ENCODE results near the gene CCNY. TPM values are rescaled to one million over a fixed set of nuclear protein-coding genes. Genes with fewer than 3 reads are reported as not detected.

Gene CCNY
- total RNA-seq, 1 experiment from 2014 or later = 53.3 TPM

- TF ChIP-seq GTF2I (CRISPR knock-in tag; conservative IDR thresholded peaks at IDR 0.05) (no peak), ZBTB21 (CRISPR knock-in tag; IDR thresholded peaks at IDR 0.05; ENCODE audit: borderline replicate concordance) (no peak), JAZF1 (CRISPR knock-in tag; IDR thresholded peaks at IDR 0.05) (no peak), IRF2 (CRISPR knock-in tag; IDR thresholded peaks at IDR 0.05; ENCODE audit: borderline replicate concordance, low read depth) (no peak), ZNF219 (CRISPR knock-in tag; IDR thresholded peaks at IDR 0.05; ENCODE audit: borderline replicate concordance) (no peak)
- Mint-ChIP-seq H3K9me3 (no peaks in the 10 kb centered on the region), H3K27ac (peak overlapping the region; percentile 69), H3K4me3 (no peak overlapping the region), H3K36me3 (no peaks in the 10 kb centered on the region), H3K4me1 (peaks cover 66% of the 10 kb centered on the region), H3K27me3 (ENCODE audit: low read depth) (no peaks in the 10 kb centered on the region)
- DNase-seq (ENCODE audit: low spot score) (no peak), ATAC-seq (0 out of 2 replicates have a peak, but pooled peaks have one; percentile 13)
- CTCF ChIA-PET = interaction anchor here (0.6 to 0.9 kb wide), 2 partner anchors 37 to 1226 kb away, joined by 3 read pairs; no protein-coding TSS in a partner anchor
- POLR2A ChIA-PET = no interaction called here
Observed at GRCh38 chr10:35458500-35459448, 122.5 kb downstream of the CCNY start.

DNA sequence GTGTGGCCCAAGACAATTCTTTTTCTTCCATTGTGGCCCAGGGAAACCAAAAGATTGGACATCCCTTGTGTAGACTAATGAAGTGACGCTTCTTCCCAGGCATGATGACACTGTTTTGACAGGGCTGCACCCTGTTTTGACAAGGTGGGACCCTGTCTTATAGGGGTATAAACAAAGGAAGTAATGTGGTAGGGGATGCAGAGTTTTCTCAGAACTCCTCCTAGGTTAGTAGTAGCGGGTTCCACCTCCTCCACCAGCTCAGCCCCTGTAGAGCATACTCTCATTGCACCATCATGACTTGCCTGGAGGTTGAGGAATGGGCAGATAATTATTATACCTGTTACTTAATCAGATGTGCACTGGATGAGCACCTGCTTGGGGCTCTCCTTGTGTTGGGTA is 123.1 kb downstream of the CCNY start:
- no peak for DNase-seq (ENCODE audit: low spot score)
- Mint-ChIP-seq H3K27ac (peak overlapping the region; percentile 5; the same call in 1 of the 2 replicates), H3K9me3 (no peaks in the 10 kb centered on the region), H3K36me3 (no peaks in the 10 kb centered on the region), H3K27me3 (ENCODE audit: low read depth) (no peaks in the 10 kb centered on the region), H3K4me1 (peaks cover 62% of the 10 kb centered on the region), H3K4me3 (no peak overlapping the region)
- ATAC-seq = no peak
- ChIA-PET CTCF (interaction anchor here (0.6 kb wide), 1 partner anchor 1227 kb away, joined by 3 read pairs; no protein-coding TSS in a partner anchor), POLR2A (no interaction called here)
- TF ChIP-seq IRF2 (CRISPR knock-in tag; IDR thresholded peaks at IDR 0.05; ENCODE audit: borderline replicate concordance, low read depth) = no peak
- TF ChIP-seq MXD4 (CRISPR knock-in tag; IDR thresholded peaks at IDR 0.05; ENCODE audit: borderline replicate concordance) = no peak
- no peak for TF ChIP-seq PRRX2 (CRISPR knock-in tag; IDR thresholded peaks at IDR 0.05)
- TF ChIP-seq TEAD4 (CRISPR knock-in tag; IDR thresholded peaks at IDR 0.05) = no peak
- TF ChIP-seq RORB (CRISPR knock-in tag; IDR thresholded peaks at IDR 0.05) = no peak
- no peak for TF ChIP-seq FOXP4 (CRISPR knock-in tag; IDR thresholded peaks at IDR 0.05)
- TF ChIP-seq, protein P1, sequence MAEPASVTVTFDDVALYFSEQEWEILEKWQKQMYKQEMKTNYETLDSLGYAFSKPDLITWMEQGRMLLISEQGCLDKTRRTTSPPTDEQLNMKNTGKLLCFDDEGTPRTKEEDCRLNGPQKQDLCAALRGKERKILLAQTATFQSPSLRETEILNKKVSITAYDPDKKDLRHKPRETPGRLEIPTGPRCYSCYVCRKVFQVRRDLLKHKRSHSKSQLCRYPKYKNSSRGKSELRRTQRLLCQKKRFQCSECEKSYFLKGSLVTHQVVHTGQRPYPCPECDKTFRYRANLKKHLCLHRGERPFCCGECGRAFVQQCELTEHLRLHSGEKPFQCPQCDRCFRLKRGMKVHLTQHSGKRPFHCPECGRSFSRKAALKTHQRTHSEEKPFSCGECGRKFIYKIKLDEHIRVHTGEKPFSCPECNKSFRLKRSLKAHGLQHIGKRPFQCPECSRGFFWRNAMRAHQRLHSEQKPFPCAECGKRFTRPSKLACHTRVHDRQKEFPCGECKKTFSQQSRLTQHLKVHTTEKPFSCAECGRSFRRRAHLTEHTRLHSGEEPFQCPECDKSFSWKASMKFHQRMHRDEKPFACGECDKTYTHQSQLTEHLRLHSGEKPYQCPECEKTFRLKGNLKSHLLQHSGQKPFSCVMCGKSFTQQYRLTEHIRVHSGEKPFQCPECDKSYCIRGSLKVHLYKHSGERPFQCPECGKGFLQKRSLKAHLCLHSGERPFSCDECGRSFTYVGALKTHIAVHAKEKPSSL (CRISPR knock-in tag; conservative IDR thresholded peaks at IDR 0.05) = no peak
- TF ChIP-seq HMGA2 (CRISPR knock-in tag; IDR thresholded peaks at IDR 0.05) = no peak

DNA sequence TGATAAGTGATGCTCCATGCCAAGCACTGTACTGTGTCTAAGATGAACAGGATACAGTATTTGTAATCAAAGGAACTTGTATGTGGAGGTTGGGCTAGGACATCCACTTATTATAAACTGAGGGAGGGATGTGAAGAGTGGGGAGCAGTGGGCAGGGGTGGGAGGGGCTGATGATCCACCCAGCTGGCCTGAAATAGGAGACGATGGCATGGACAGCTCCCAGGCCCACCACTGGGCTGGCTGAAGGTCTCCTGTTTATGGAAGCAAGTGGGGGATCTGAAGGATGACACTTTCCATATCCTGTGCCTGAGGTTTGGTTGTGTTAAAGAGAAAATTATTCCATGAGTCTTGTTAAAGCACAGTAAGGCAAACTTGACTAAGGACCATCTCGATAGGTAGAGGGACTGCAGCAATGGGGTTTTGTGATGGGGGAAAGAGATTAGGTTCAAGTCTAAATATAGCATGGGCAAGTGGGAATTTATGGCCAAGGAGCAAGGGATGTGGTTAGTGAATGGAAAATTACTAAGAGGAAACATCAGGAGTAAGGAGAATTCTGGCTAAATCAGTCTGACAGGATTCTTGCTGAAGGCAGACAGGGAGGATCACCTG is 124.6 kb downstream of the CCNY start:
- H3K4me3 Mint-ChIP-seq = no peak overlapping the region
- POLR2A ChIA-PET = no interaction called here
- CTCF ChIA-PET = no interaction called here
- H3K27ac Mint-ChIP-seq = 0 out of 2 replicates have a peak overlapping the region, but pooled peaks have one; percentile 3
- no peak for DNase-seq (ENCODE audit: low spot score)
- ATAC-seq = no peak
- H3K36me3 Mint-ChIP-seq = no peaks in the 10 kb centered on the region
- no peaks in the 10 kb centered on the region for H3K9me3 Mint-ChIP-seq
- H3K4me1 Mint-ChIP-seq = peaks cover 50% of the 10 kb centered on the region
- H3K27me3 Mint-ChIP-seq (ENCODE audit: low read depth) = no peaks in the 10 kb centered on the region
- TF ChIP-seq ZNF281 (CRISPR knock-in tag; IDR thresholded peaks at IDR 0.05) = no peak
- TF ChIP-seq ZBTB21 (CRISPR knock-in tag; IDR thresholded peaks at IDR 0.05; ENCODE audit: borderline replicate concordance) = no peak
- TF ChIP-seq ZNF423 (CRISPR knock-in tag; IDR thresholded peaks at IDR 0.05) = no peak
- TF ChIP-seq HMGA2 (CRISPR knock-in tag; IDR thresholded peaks at IDR 0.05) = no peak
- no peak for TF ChIP-seq MYBL2 (CRISPR knock-in tag; IDR thresholded peaks at IDR 0.05)
- TF ChIP-seq CBFB (CRISPR knock-in tag; IDR thresholded peaks at IDR 0.05; ENCODE audit: low read depth) = no peak
- no peak for TF ChIP-seq ZNF232 (CRISPR knock-in tag; IDR thresholded peaks at IDR 0.05)
- no peak for TF ChIP-seq ELF4 (CRISPR knock-in tag; IDR thresholded peaks at IDR 0.05; ENCODE audit: low read depth)
- TF ChIP-seq PRRX2 (CRISPR knock-in tag; IDR thresholded peaks at IDR 0.05) = no peak
- TF ChIP-seq IRF2 (CRISPR knock-in tag; IDR thresholded peaks at IDR 0.05; ENCODE audit: borderline replicate concordance, low read depth) = no peak
- TF ChIP-seq ZSCAN18 (CRISPR knock-in tag; IDR thresholded peaks at IDR 0.05) = no peak
- TF ChIP-seq, protein P2, sequence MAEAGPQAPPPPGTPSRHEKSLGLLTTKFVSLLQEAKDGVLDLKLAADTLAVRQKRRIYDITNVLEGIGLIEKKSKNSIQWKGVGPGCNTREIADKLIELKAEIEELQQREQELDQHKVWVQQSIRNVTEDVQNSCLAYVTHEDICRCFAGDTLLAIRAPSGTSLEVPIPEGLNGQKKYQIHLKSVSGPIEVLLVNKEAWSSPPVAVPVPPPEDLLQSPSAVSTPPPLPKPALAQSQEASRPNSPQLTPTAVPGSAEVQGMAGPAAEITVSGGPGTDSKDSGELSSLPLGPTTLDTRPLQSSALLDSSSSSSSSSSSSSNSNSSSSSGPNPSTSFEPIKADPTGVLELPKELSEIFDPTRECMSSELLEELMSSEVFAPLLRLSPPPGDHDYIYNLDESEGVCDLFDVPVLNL (CRISPR knock-in tag; IDR thresholded peaks at IDR 0.05; ENCODE audit: borderline replicate concordance, low read depth) = no peak

Data from WTC11 (cell line).